GM10847 (cell line): ENCODE results near the gene PROK1.

Experiments used
- POLR2A ChIP-seq: IDR thresholded peaks from 2 replicates; pipeline ENCODE4 v1.6.1; 2011; ENCODE audit not compliant: insufficient read length; ENCODE audit errors: extremely low read depth

PROK1 gene

GRCh38 chr1:110450929-110451328 is at the start of gene PROK1:
TSS of gene PROK1 (plus strand) at chr1:110451149. CDS start at chr1:110451217, 68 bp downstream.
- no peak for TF ChIP-seq POLR2A

GRCh38 chr1:110403805-110404204 is 47.1 kb upstream of the PROK1 start:
- no peak for TF ChIP-seq POLR2A

DNA sequence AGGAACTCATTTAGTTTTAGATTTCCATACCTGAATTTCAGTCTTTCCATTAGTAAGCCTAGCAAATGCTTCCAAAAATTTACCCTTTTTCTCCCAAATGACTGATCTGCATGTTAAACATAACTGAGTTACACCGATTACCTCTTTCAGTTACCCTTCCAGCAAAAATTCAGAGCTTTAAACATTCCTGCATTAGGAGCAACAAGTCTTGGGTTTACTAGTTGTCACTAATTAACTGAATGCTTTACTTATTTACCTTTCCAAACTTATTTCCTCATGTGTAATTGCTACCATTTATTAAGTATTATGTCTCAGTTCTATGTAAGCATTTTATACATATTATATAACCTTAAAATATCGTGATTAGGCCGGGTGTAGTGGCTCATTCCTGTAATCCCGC is 46.5 kb upstream of the PROK1 start:
- no peak for TF ChIP-seq POLR2A

GRCh38 chr1:110407260-110408210 is 43.4 kb upstream of the PROK1 start, which contains the start of gene LAMTOR5:
TSS of gene LAMTOR5 (minus strand) at chr1:110407694. CDS start at chr1:110407620, 74 bp downstream.
- TF ChIP-seq POLR2A, result peak; percentile 92

DNA sequence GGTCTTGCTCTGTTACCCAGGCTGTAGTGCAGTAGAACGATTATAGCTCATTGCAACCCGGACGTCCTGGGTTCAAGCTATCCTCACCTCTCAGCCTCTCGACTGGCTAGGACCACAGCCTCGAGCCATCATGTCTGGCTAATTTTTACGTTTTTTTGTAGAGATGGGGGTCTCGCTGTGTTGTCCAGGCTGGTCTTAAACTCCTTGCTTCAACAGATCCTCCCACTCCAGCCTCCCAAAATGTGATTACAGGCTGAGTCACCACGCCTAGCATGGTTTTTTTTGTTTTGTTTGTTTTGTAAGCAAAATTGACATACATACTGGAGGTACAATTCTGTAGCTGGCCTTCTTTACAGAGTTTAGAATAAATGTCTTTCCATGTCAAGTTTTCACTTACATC is 42.5 kb upstream of the PROK1 start:
- TF ChIP-seq POLR2A, result no peak

DNA sequence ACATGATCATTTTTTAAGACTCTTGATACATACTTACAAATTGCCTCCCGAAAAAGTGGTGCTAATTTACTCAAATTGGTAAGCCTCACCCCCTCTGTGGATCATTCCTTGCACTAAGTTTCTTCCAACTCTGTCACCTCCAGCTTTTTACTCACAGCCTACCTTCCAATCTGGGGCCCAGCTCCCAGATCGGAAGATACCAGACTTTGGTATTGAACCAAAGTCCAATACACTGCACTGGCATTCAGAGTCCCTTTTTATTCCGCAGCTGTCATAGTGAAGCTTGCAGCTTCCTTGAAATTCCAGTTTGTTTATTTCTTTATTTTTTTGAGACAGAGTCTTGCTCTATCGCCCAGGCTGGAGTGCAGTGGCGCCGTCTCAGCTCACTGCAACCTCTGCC is 41.6 kb upstream of the PROK1 start:
- TF ChIP-seq POLR2A, result no peak

DNA sequence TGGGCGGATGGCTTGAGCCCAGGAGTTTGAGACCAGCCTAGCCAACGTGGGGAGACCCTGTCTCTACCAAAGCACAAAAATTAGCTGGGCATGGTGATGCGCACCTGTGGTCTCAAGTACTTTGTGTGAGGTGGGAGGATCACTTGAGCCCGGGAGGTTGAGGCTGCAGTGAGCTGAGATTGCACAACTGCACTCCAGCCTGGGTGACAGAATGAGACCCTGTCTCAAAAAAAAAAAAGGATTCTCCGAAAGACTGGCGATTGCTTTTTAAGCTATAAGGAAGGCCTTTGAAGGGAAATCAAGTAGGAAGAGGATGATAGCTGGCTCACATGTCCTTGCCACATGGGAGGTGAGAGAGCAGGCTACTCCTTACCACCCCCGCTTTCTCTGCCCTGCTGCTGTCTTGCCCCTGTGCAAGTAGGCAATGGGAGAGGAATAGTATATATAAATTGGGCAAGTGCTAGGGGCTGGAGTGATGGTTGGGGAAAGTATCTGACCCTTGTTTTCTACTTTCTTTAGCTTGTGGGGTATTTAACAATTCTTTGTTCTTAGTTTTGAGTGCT is 39.7 kb upstream of the PROK1 start:
- no peak for TF ChIP-seq POLR2A

- no peak for TF ChIP-seq POLR2A
Observed at GRCh38 chr1:110412576-110412975, 38.4 kb upstream of the PROK1 start.

GRCh38 chr1:110418729-110419128 is 32.2 kb upstream of the PROK1 start:
- TF ChIP-seq POLR2A, result no peak

- no peak for TF ChIP-seq POLR2A
Observed at GRCh38 chr1:110420023-110420662, 30.8 kb upstream of the PROK1 start.

GRCh38 chr1:110420874-110421793 is 29.8 kb upstream of the PROK1 start:
- TF ChIP-seq POLR2A, result no peak

- no peak for TF ChIP-seq POLR2A
Observed at GRCh38 chr1:110424699-110425611, 26.0 kb upstream of the PROK1 start.

- no peak for TF ChIP-seq POLR2A
Observed at GRCh38 chr1:110425612-110426152, 25.3 kb upstream of the PROK1 start.

DNA sequence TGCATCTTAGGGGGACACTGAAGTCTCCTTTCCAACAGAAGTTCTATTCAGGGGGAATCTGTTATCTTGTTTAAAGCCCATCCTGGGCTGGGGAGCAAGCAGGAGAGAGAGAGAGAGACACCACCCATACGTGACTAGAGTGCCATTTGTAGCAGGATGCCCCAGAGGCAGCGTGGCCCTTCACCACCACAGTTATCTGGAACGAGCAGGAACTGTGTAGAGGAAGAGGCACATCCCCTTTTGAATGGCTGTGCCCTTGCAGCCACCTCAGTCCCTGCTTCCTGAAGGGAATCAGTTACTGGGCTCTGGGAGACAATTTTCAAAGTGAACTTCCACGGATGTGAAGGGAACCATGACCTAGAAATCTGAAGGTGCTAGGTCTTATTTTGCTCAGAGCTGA is 24.1 kb upstream of the PROK1 start:
- TF ChIP-seq POLR2A, result no peak

- TF ChIP-seq POLR2A, result no peak
Observed at GRCh38 chr1:110428946-110429345, 22.0 kb upstream of the PROK1 start.
